ENCODE data around the gene ACTR6.
"Not testable (repeated sequence)": the region's sequence is repeated elsewhere in the genome, so short reads cannot be mapped to it uniquely, and the experiment has no call there.

Gene ACTR6

GRCh38 chr12:100185361-100185894 lies 15.2 kb upstream of the ACTR6 start:
- DNase-seq, result no peak

- no peak for DNase-seq
Measured at GRCh38 chr12:100186071-100186470, 14.5 kb upstream of the ACTR6 start.

- no peak for DNase-seq
Measured at GRCh38 chr12:100187068-100187467, 13.5 kb upstream of the ACTR6 start.

GRCh38 chr12:100187857-100188519 lies 12.6 kb upstream of the ACTR6 start:
- DNase-seq, result no peak

GRCh38 chr12:100188888-100189635 lies 11.6 kb upstream of the ACTR6 start:
- DNase-seq, result not testable (repeated sequence)

- DNase-seq, result no peak
Measured at GRCh38 chr12:100189636-100190394, 10.8 kb upstream of the ACTR6 start.

- no peak for DNase-seq
Measured at GRCh38 chr12:100193085-100193484, 7.5 kb upstream of the ACTR6 start.

- no peak for DNase-seq
Measured at GRCh38 chr12:100197486-100197885, 3.1 kb upstream of the ACTR6 start.

- DNase-seq, result no peak
Measured at GRCh38 chr12:100199023-100199346, 1.6 kb upstream of the ACTR6 start.

- peak; percentile 61 for DNase-seq
Measured at GRCh38 chr12:100199347-100200149, 1.1 kb upstream of the ACTR6 start.

GRCh38 chr12:100201604-100202423 lies 1.2 kb downstream of the ACTR6 start:
- no peak for DNase-seq

GRCh38 chr12:100207311-100207710 lies 6.7 kb downstream of the ACTR6 start:
- no peak for DNase-seq

GRCh38 chr12:100208834-100209233 lies 8.2 kb downstream of the ACTR6 start:
- no peak for DNase-seq

GRCh38 chr12:100211698-100212097 lies 11.1 kb downstream of the ACTR6 start:
- DNase-seq, result no peak

GRCh38 chr12:100213016-100213891 lies 12.6 kb downstream of the ACTR6 start:
- DNase-seq, result no peak

GRCh38 chr12:100214518-100214917 lies 13.9 kb downstream of the ACTR6 start:
- DNase-seq, result no peak

GRCh38 chr12:100215209-100215608 lies 14.6 kb downstream of the ACTR6 start:
- no peak for DNase-seq

GRCh38 chr12:100216337-100216736 lies 15.7 kb downstream of the ACTR6 start:
- no peak for DNase-seq

- DNase-seq, result no peak
Measured at GRCh38 chr12:100219328-100220109, 18.9 kb downstream of the ACTR6 start.

GRCh38 chr12:100221523-100221922 lies 20.9 kb downstream of the ACTR6 start:
- no peak for DNase-seq
